T-helper 2 cell treated with Interferon-gamma antibody and Interleukin-4, amounts not matched to agents 100 ng/mL and 5 ng/mL, for 36 hours (primary cell): ENCODE measurements around the gene ZNF22. TPM values are rescaled to one million over a fixed set of nuclear protein-coding genes. Genes with fewer than 3 reads are reported as not detected.

Experiments used
- intact Hi-C: fragments of 100-400 bp; cut with micrococcal nuclease; formaldehyde crosslinking; loops from one replicate; pipeline ENCODE4 v1.15.1; 2023
- total RNA-seq: library from RNA; stranded (reverse); gene quantifications from 2 replicates; pipeline ENCODE4 v1.2.3, GENCODE V29; 2022

Gene ZNF22
- total RNA-seq, 1 donor from 2014 or later, result 34.8 TPM

DNA sequence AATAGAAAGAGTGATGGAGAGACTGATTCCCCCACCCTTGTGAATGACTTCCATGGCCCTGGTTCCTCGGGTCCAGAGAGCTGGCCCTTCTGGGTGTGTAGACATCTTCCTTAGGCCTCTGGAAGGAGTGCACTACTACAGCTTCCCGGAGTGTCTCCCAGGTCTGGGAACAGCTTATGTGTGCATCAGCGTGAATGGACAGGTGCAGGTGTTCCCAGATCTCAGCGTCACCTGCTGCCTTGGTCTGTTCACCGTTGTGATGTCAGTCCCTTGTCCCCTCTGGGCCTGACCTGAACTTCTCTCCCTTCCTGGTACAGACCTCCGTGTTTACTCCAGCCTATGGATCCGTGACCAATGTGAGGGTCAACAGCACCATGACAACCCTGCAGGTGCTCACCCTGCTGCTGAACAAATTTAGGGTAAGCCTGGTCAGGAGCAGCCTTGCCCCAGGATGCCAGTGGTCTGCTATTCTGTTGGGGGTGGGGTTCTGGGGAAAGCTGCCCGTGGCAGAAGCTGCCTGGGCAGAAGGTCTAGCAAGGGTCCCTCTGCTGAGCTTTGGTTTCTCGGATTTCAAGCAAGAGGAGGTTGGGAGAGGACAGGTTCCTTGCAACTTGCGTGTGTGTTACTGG is 11.7 kb upstream of the ZNF22 start:
- intact Hi-C loops, result no loop called here

DNA sequence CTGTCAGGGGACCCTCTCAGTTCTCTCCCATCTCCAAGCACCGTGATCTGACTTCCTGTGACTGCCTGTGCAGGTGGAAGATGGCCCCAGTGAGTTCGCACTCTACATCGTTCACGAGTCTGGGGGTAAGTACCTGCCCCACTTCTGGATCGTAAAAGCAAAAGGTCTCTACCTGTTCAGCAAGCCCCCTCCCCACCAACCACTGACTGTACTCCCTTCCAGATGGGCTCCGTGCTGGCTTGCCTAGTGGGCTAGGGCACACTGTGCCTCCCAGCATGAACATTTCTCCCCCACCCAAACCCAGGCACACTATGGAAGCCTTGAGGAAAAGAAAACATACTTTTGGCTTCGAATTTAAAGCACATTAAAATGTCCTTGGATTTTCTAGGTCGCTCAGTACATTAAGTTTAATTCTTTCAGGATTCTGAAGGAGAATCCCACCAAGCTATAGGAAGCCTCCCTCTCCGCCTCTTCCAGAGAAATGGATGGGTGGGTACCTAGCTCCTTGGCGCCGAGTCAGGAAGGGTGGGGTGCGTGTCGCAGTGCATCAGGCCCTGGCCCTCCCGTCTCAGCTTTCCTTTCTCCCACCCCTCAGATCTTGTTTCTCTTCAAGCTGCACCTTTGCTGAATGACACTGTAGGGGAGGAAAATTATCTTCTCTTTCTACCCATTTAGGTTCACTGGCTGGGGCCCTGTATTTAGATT is 11.0 kb upstream of the ZNF22 start:
- intact Hi-C loops, result no loop called here

DNA sequence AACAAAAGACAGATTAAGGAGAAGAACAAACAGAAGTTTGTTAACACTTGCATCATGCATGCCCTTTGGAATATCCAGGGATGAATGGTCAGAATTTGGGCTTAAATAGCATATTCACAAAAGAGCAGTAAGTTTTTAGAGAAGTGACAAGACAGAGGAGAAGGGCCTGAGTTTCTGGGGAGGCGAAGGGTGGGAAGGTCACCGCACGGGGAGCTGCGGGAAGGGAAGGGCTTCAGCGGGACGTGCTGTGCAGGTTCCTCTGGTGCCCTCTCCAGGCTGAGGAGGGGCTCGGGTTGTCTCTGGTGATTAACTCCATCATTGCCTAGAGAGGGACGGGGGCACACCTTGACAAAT is 10.4 kb upstream of the ZNF22 start:
- intact Hi-C loops, result no loop called here

DNA sequence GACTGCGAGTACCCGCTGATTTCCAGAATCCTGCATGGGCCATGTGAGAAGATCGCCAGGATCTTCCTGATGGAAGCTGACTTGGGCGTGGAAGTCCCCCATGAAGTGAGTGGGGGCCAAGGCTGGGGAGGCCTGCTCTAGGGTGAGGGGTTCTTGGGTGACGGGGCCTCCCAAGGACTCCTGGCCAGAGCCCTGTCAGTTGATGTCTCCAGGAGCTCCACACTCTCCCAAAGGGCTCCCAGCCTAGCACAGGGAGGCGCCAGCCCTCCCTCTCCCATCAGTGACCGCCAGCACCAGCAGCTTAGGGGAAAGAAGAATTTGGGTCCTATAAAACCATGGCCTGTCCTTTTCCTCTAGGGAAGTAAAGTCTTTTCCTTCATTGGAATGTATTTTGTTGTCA is 9.8 kb upstream of the ZNF22 start:
- intact Hi-C loops, result no loop called here

GRCh38 chr10:44991571-44991970 is 9.2 kb upstream of the ZNF22 start:
- intact Hi-C loops, result no loop called here

DNA sequence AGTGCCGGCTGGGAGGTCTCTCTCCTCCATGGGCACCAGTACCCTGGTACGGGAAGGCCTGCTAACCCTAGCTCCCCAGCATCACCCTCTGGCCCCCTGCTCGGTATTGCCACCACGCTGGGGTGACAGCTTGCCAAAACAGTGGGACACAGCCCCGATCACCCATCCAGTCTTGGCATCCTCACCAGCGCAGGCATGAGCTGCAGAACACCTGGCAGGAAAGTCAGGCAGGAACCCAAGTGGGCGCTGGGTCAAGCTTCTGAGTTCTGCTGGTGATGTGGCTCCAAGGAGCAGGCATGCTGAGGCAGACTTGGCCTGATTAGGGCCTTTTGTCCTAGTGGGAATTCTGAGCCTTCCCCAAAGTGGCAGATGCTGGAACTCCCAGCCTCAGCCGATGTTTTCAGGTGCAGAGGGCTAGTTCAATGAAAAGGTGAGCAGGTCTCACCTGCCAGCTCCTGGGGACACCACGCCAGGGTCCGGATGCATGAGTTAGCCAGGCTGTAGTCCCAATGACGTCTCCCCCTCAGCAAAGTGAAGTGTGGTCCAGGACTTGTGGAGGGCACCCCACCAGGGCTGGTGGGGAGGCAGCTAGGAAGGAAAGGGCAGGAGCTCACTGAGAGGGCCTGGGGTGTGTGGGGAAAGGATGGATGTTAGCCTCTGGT is 8.5 kb upstream of the ZNF22 start:
- intact Hi-C loops, result no loop called here

DNA sequence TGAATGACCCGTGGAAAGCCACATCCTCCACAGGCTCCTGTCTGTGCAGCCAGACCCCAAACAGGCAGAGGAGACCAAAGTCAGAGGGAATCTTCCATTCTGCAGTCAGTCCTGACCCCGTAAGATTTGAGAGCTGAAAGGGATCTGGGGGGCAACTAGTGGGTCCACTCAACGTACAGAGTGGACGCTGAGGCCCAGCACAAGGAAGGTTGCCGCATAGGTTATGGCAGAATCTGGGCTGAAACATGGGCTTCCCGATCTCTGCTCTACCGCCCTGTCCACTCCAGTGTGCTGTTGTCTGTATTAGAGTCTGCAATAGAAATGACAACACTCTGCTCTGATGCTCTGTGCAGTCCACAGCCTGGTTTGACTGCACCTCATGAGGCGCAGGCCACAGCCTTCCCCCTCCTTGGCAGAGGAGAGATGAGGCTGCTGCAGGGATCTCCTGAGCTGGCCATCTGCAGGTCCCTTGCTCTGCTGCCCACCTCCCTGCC is 7.9 kb upstream of the ZNF22 start:
- intact Hi-C loops, result no loop called here

- intact Hi-C loops, result no loop called here
Observed at GRCh38 chr10:44993226-44993921, 7.3 kb upstream of the ZNF22 start.

DNA sequence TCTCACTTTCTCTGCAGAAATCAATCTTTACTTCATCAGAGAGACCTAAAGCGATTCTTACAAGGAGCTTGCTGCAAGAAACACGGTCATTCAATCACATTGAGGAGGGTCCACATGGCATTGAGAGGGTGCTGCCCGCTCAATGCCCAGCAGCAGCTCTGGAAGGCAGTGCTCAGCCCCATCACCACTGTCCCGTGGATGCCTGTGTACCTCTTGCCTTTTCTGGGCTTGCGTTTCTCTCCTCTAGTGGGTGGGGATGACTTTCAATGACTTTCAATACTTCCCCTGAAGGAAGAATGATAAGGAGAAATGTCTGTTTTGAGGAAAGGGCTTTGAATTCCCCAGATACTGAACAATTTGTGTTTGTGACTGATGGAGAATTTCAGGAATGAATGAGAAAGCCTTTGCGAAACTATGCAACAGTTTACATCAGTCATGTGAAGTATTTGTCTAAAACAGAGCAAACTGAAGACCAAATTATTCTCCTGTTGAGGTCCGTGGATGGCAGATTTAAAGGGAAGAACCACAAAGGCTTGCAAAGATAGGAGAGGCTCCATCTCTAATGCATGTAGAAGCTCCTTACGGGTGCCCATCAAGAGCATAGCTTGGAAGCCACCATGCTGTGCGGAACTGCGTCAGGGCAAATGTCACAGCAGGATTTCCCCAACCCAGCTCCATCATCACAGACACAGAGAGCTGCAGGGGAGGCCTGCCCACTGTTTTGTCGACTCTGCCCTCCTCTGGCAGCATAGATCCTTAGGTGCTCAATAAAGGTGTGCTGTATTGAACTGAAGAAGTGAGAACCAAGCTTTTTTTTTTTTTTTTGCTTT is 6.6 kb upstream of the ZNF22 start:
- intact Hi-C loops, result no loop called here

- intact Hi-C loops, result no loop called here
Observed at GRCh38 chr10:44994752-44995530, 5.8 kb upstream of the ZNF22 start.

GRCh38 chr10:44995581-44995913 is 5.2 kb upstream of the ZNF22 start:
- intact Hi-C loops, result no loop called here

- intact Hi-C loops, result no loop called here
Observed at GRCh38 chr10:44995914-44996669, 4.6 kb upstream of the ZNF22 start.

- intact Hi-C loops, result no loop called here
Observed at GRCh38 chr10:44997105-44997748, 3.5 kb upstream of the ZNF22 start.

- intact Hi-C loops, result no loop called here
Observed at GRCh38 chr10:44998146-44998631, 2.5 kb upstream of the ZNF22 start.

- intact Hi-C loops, result loop anchor here (2.0 to 10.0 kb wide), 3 partner anchors 25 to 675 kb away; partner anchors contain the start of gene ZFAND4
Observed at GRCh38 chr10:45000138-45000751, 478 bp upstream of the ZNF22 start.

DNA sequence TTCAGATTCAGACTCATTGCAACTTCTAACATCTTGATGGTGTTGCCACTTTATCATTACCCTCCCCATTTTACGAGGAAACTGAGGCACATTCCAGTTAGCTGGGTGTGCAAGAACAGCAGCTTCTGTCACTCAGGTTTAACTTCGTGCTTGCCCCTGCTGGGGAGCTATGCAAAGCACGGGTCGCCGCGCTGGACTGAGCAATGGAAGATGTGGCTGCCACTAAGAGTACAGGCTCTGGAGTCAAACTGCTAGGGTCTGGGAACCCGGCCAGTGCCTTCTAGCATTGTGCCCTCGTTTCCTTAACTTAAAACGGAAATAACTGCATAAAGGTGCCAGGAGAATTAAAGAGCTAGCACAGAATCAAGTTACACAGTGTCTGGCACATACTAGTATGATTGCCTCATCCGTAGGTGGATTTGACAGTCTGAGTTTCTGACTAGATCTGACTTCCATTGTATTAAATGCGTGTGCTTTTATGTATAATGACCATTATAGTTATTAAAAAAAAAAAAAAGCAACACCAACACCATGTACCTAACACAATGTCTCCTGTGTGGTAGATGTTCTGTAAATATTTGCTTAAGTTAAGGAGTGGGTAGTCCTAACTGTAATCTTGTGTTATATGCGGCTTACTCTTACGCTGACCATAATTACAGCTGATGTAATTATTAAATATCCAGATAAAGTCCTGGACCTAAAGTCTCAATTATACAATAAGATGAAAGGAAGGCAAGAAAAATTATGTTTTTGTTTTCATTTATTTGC is 842 bp downstream of the ZNF22 start:
- intact Hi-C loops, result loop anchor here (1.0 to 10.0 kb wide), 4 partner anchors 27 to 673 kb away; partner anchors contain the start of genes RASSF4 and ZFAND4

GRCh38 chr10:45003432-45004000 is 2.8 kb downstream of the ZNF22 start:
- intact Hi-C loops, result loop anchor here (10.0 kb wide), 2 partner anchors 421 to 671 kb away; partner anchors contain the start of gene ZFAND4
